KG1 (cell line): ENCODE measurements around the gene TNFRSF4.
"Not testable (repeated sequence)": the region's sequence is repeated elsewhere in the genome, so short reads cannot be mapped to it uniquely, and the experiment has no call there.

ENCODE experiments used
- DNase-seq: peaks from one replicate; lab custom pipeline; 2025; lab: John Stamatoyannopoulos, UW

The TNFRSF4 gene

GRCh38 chr1:1202831-1203560, 11.0 kb downstream of the TNFRSF4 start:
- DNase-seq, result no peak

- no peak for DNase-seq
Observed at GRCh38 chr1:1200876-1201810, 12.8 kb downstream of the TNFRSF4 start.

- DNase-seq, result no peak
Observed at GRCh38 chr1:1199961-1200875, 13.7 kb downstream of the TNFRSF4 start.

GRCh38 chr1:1199141-1199960, 14.6 kb downstream of the TNFRSF4 start:
- no peak for DNase-seq

- no peak for DNase-seq
Observed at GRCh38 chr1:1198423-1199140, 15.4 kb downstream of the TNFRSF4 start.

- DNase-seq, result no peak
Observed at GRCh38 chr1:1197551-1198422, 16.2 kb downstream of the TNFRSF4 start.

- no peak for DNase-seq
Observed at GRCh38 chr1:1197188-1197500, 16.8 kb downstream of the TNFRSF4 start.

- no peak for DNase-seq
Observed at GRCh38 chr1:1196431-1197187, 17.3 kb downstream of the TNFRSF4 start.

- not testable (repeated sequence) for DNase-seq
Observed at GRCh38 chr1:1195726-1196125, 18.2 kb downstream of the TNFRSF4 start.

- no peak for DNase-seq
Observed at GRCh38 chr1:1194723-1195122, 19.2 kb downstream of the TNFRSF4 start.

- DNase-seq, result no peak
Observed at GRCh38 chr1:1191734-1192133, 22.2 kb downstream of the TNFRSF4 start.

- DNase-seq, result no peak
Observed at GRCh38 chr1:1189111-1189510, 24.8 kb downstream of the TNFRSF4 start.

GRCh38 chr1:1187938-1188337, 26.0 kb downstream of the TNFRSF4 start:
- DNase-seq, result no peak

- no peak for DNase-seq
Observed at GRCh38 chr1:1185101-1185765, 28.7 kb downstream of the TNFRSF4 start.

GRCh38 chr1:1183833-1184775, 29.8 kb downstream of the TNFRSF4 start:
- no peak for DNase-seq

GRCh38 chr1:1183221-1183747, 30.7 kb downstream of the TNFRSF4 start:
- DNase-seq, result no peak
